Spleen (tissue), 7 donors: Measurements from ENCODE around the gene LRRC10B.

Experiments
- CTCF ChIP-seq, 11 experiments: fragments of 200-600 bp in 7 of 11; fragments of 450-650 bp in 4 of 11; sonication (generic) in 4 of 11; IDR thresholded peaks in 8 of 11; conservative IDR thresholded peaks in 3 of 11; 1 replicate in 7 of 11; 2 replicates in 4 of 11; pipeline versions ENCODE4 v1.4.0 to v1.8.0; 2016 to 2021; ENCODE audit warnings: antibody characterized with exemption in 11 of 11, inconsistent platforms in 4 of 11, mild to moderate bottlenecking in 1 of 11
- POLR2A ChIP-seq, 3 donors: fragments of 450-650 bp; IDR thresholded peaks; one replicate each; pipeline ENCODE4 v1.5.1; 2017; ENCODE audit warnings: antibody characterized with exemption in 3 of 3, mild to moderate bottlenecking in 1 of 3
- POLR2AphosphoS5 ChIP-seq, 3 donors: sonication (generic); formaldehyde crosslinking; IDR thresholded peaks; one replicate each; pipeline ENCODE4 v1.5.1; 2017; ENCODE audit warnings: antibody characterized with exemption in 3 of 3
- donor health status: DM: no; HTN: no; CAD: no; lungs with moderate emphysema.
- donor health status: DM: no; HTN: no; CAD: no.
- donor health status: DM: no; HTN: no; CAD: no.

GRCh38 chr11:61538636-61538961 is 30.1 kb downstream of the LRRC10B start:
- TF ChIP-seq POLR2A (IDR thresholded peaks at IDR 0.05) (no peak), CTCF (IDR thresholded peaks at IDR 0.05 in 8 of 11, conservative IDR thresholded peaks at IDR 0.05 in 3 of 11) (no peak), POLR2AphosphoS5 (IDR thresholded peaks at IDR 0.05) (no peak)
